HG03196 (cell line): ENCODE data around the gene NAGPA.
"Not testable (repeated sequence)": the region's sequence is repeated elsewhere in the genome, so short reads cannot be mapped to it uniquely, and the experiment has no call there.

ENCODE experiments used
- ATAC-seq: cut with Tn5 transposase; IDR thresholded peaks from one replicate; pipeline ENCODE4 v1.9.1; 2021; ENCODE audit not compliant: unreplicated experiment

NAGPA gene, protein sequence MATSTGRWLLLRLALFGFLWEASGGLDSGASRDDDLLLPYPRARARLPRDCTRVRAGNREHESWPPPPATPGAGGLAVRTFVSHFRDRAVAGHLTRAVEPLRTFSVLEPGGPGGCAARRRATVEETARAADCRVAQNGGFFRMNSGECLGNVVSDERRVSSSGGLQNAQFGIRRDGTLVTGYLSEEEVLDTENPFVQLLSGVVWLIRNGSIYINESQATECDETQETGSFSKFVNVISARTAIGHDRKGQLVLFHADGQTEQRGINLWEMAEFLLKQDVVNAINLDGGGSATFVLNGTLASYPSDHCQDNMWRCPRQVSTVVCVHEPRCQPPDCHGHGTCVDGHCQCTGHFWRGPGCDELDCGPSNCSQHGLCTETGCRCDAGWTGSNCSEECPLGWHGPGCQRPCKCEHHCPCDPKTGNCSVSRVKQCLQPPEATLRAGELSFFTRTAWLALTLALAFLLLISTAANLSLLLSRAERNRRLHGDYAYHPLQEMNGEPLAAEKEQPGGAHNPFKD

GRCh38 chr16:5033256-5034166 lies at the start of gene NAGPA:
NAGPA (minus strand) TSS chr16:5033935; CDS start chr16:5033914, 21 bp downstream.
- ATAC-seq, result peak; percentile 85

DNA sequence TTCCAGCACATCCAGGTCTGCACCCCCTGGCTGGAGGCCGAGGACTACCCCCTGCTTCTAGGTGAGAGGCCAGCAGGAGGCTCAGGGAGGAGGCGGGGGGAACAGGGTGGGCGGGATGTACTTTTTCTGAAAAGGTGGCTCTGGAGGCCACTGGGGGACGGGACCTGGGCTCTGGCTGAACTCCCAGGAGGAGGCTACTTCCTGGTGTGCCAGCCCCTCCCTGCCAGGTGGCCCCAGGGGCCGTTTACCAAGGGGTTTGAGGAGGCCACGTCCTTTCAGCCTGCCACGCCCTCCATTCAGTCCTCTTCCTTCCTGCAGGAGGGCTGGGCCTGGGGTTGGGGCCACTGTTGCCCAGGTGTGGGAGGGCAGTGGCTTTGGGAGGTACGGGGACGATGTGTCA lies 47.3 kb upstream of the NAGPA start:
- ATAC-seq, result not testable (repeated sequence)

DNA sequence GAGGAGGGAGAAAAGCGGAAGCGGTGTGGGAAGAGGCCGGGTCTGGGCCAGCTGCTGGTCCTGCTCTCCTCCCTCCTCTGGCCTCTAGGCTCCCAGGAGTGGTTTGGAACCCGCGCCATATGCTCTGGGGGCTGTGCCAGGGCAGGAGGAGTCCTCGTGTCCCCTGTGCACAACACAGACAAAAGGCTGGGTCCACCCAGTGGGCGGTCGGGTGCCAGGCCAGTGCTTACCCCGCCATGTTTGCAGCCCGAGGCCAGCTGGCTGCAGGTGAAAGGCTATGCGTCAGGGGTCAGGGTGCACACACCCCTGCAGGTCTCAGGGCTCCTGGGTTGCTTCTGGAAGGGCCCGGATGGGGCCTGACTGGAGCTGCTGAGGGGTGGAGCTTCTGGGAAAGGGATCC lies 46.7 kb upstream of the NAGPA start:
- ATAC-seq, result not testable (repeated sequence)

DNA sequence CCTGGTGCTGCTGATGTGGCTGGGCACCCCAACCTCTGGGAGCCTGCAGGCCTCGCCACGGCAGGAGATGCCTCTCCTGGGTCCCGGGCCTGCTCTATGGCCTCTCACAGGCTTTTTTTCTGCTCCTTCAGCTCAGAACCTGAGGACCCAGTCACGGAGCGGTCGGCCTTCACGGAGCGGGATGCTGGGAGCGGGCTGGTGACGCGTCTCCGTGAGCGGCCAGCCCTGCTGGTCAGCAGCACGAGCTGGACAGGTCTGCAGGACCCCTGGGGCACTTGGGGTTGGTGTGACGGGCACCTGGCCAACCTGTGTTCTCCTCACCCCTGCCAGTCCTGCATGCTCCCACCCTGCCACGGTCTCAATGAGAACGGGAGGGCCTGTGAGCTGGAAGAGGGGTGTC lies 44.9 kb upstream of the NAGPA start:
- no peak for ATAC-seq

- no peak for ATAC-seq
Observed at GRCh38 chr16:5077304-5077703, 43.6 kb upstream of the NAGPA start.

DNA sequence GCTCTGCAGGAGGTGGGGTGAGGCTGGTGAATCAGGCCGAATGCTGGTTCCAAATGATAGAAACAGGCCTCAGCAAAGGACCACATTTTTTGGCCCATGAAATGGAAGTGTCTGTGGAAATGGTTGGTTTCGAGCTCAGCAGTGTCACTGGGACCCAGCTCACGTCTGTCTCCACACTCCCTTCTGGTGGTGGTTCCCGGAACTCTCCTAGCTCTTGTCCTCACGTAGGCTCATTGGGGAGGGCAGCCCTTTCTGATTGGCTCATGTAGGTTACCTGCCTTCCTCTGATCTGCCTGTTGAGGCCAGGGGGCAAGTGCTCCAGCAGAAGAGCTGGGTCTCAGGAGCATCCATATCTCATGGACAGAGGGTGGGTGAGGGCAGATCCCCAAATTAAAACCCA lies 41.9 kb upstream of the NAGPA start:
- no peak for ATAC-seq

DNA sequence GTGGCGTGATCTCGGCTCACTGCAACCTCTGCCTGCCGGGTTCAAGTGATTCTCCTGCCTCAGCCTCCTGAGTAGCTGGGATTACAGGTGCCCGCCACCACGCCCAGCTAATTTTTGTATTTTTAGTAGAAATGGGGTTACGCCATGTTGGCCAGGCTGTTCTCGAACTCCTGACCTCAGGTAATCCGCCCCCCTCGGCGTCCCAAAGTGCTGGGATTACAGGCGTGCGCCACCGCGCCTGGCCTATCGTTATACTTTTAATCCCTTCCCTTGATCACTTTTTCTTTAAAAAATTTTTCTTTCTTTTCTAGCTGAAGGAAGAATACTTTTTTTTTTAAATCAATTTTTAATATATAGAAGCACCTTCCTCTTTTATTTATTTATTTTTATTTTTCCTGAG lies 40.0 kb upstream of the NAGPA start:
- not testable (repeated sequence) for ATAC-seq

DNA sequence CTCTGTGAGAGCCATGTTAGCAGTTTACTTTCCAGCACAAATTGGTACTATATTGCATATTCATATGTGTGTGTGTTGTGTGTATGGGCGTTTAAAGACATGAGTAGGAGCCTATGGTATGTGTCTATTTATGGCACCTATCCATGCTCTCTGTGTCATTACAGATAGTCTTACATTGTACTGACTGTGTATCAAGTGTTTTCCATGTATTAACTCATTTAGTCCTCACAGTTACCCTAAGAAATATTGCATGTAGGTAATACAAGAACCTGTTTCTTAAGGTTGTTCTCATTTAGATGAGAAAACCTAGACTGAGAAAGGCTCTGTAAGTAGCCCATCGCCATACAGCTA lies 39.5 kb upstream of the NAGPA start:
- no peak for ATAC-seq

DNA sequence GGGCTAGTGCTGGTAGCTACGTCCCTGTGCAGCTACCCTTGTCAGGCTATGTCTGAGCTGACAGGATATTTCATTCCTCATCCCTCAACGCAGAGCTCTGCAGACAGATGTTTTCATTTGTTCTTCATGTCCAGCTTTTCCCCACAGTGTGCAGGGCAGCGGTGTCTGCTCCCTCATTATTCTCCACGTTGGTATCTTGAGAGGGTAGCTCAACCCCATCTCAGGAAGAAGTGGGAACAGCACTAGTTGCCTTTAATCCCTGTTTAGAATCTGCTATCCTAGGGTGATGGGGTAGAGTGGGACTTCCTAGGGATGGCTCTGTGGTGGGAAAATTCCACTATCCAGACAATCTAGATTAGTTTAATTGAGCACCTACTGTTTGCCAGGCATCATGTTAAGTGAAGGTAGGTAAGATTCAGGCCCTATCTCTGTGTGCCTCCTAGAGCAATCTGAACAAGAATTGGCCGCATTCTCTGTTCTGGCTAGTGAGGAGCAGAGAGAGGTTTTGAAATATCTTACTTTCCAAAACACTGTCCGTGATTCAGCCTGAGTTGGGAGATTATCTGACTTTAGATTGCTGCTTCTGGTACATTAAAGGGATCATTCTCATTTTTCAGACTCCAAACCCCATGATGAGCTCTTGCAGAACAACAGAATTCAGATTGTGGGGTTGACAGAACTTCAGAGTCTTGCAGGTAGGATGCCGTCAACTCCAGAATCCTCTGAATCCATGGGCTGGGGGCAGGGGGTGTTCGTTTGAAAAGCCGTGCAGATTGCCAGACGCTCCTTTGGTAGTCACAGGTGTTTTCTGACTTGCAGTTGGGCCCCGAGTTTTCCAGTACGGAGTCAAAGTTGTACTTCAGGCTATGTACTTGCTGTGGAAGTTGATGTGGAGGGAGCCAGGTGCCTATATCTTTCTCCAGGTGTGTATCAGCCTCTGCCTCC lies 38.9 kb upstream of the NAGPA start:
- no peak for ATAC-seq

DNA sequence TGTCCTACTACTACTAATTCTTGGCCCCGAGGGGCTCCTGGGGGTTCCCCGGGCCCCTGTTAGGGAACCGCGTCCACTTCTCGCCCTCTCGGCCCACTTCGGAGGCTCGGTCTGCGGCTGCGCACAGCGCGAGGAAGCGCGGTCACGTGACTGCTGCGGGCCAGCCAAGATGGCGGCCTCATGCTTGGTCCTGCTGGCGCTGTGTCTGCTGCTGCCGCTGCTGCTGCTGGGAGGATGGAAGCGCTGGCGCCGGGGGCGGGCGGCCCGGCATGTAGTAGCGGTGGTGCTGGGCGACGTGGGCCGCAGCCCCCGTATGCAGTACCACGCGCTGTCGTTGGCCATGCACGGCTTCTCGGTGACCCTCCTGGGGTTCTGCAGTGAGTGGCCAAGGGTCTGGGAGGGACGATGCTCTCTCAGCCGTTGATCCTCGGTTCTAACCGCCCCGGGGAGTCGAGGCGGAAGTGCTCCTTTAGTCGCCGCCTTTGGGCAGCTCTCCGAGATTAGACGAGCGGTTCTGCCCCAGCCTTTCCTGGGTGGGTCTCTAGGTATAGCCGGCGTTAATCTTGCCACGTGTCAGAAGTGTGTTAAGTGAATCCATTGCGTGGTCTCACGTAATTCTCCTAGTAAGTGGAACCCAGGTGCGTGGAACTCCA lies 38.1 kb upstream of the NAGPA start, which contains the start of gene ALG1:
Gene ALG1 (plus strand): TSS at position 163 of the 653 bp plus-strand sequence. CDS start 7 bp downstream, at position 170.
- peak; percentile 82 for ATAC-seq

DNA sequence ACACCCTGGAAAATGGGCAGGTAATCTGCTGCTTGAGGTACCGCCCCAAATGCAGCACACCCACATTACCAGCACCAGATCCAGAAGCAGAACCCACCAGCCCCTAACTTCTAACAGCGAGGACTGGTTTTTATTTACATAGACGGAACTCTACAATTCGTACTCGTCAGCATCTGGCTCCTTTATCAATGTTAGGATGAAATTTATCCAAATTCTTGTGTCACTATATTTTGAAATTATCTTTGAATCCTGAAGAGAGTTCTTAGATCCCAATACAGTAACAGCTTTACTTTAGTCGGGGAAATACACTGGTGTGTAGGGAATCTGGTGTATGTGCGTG lies 37.6 kb upstream of the NAGPA start:
- ATAC-seq, result no peak

GRCh38 chr16:5070431-5071186 lies 36.9 kb upstream of the NAGPA start:
- ATAC-seq, result no peak

- no peak for ATAC-seq
Observed at GRCh38 chr16:5069854-5070253, 36.1 kb upstream of the NAGPA start.

DNA sequence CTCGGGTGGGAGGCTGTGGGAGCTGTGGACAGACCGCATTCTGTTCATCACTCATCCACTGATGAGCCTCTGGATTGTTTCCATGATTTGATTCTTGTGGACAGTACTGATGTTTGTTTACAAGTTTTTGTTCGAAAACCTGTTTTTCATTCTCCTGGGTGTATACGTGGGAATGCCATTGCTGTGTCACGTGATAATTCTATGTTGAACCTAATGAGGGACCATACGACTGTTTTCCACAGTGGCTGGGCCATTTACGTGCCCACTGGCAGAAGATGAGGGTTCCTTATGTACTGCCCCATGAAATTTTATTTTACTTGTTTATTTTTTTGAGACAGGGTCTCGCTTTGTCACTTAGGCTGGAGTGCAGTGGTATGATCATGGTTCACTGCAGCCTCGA lies 35.3 kb upstream of the NAGPA start:
- no peak for ATAC-seq

DNA sequence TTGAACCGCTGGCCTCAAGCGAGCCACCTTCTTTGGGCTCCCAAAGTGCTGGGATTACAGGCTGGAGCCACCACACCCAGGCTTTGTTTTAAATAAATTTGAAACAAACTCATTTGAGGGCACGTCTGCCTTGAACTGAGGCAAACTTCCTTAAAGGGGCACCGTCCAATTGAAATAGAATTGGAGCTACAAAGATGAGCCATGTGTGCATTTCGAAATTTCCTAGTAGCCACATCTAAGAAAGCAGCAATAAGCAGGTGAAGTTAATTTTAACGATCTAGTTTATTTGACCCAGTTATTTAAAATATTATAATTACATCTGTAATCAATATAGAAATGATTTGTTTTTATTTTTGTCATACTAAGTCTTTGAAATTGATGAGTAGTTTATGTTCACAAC lies 32.8 kb upstream of the NAGPA start:
- ATAC-seq, result no peak

DNA sequence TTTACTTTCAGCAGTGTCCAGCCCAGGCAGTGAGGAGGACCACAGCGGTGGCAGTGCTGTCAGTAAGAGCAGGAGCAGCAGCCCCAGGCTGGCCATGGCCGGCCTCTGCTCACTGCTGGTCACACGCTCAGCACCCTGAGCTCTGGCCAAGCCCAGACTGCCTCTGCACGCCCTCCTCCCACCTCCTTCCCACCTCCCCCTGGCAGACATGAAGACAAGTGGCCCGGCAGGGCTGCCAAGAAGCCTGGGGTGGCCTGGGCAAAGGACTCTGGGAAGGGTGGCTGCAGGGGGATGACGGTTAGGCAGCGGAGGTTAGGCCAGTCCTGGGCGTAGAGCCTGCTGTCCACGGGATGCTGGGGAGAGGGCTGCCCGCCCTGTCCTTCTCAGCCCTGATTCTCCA lies 32.1 kb upstream of the NAGPA start, which contains the start of gene C16orf89:
Gene C16orf89 (minus strand): TSS at position 144 of the 400 bp plus-strand sequence. CDS start 48 bp downstream, at position 96.
- ATAC-seq, result no peak

DNA sequence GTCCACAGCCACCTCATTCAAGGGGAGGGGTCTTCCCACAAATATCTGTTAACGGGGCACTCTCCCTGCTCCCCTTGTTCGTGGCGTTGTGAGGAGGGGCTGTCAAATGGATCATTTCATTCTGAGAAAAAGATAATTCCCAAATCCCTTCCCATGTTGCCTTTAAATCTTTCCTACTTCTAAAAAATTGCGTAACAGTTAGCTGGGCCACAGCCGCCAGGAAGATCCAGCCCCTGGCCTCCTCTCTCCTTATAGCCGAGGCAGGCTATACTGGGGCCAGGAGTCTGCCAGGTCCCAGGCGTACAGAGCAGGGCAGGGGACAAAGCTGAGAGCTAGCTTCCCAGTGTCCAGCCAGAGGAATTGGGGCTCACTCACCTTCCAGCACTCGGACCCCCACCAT lies 31.6 kb upstream of the NAGPA start:
- no peak for ATAC-seq

- no peak for ATAC-seq
Observed at GRCh38 chr16:5064915-5065314, 31.2 kb upstream of the NAGPA start.
